Transverse colon (tissue), 4 donors: ENCODE data around the gene ARHGEF4. TPM values are rescaled to one million over a fixed set of nuclear protein-coding genes. Genes with fewer than 3 reads are reported as not detected.

Experiments
- DNase-seq: peaks from one replicate; pipeline ENCODE4 v3.0.0-alpha.2; 2019
- H3K27ac ChIP-seq, 4 donors: fragments of 200-600 bp; sonication (generic); 2 replicates each; pipeline ENCODE4 v1.5.1; 2016 to 2018; ENCODE audit warnings: inconsistent platforms in 4 of 4
- H3K27me3 ChIP-seq: fragments of 200-600 bp; sonication (generic); 2 replicates; pipeline ENCODE4 v1.5.1; 2017; ENCODE audit warnings: inconsistent platforms
- H3K36me3 ChIP-seq, 4 donors: fragments of 200-600 bp; sonication (generic); 2 replicates each; pipeline ENCODE4 v1.5.1; 2017 to 2019; ENCODE audit warnings: inconsistent platforms in 4 of 4
- H3K4me1 ChIP-seq, 4 donors: fragments of 200-600 bp; sonication (generic); 2 replicates each; pipeline ENCODE4 v1.5.1; 2017 to 2020; ENCODE audit warnings: inconsistent platforms in 4 of 4
- H3K4me3 ChIP-seq, 4 donors: fragments of 200-600 bp; sonication (generic); 1 replicate in 1 of 4; 2 replicates in 3 of 4; pipeline versions ENCODE4 v1.5.1 to v1.6.1; 2017 to 2019; ENCODE audit warnings: inconsistent platforms in 4 of 4
- H3K9me3 ChIP-seq, 2 donors: fragments of 200-600 bp; sonication (generic); 2 replicates each; pipeline ENCODE4 v1.5.1; 2017 to 2019; ENCODE audit warnings: inconsistent platforms in 2 of 2
- CTCF ChIP-seq, 5 experiments: fragments of 200-600 bp in 3 of 5; fragments of 450-650 bp in 2 of 5; sonication (generic) in 3 of 5; IDR thresholded peaks; 1 replicate in 2 of 5; 2 replicates in 3 of 5; pipeline ENCODE4 v1.5.1; 2016 to 2017; ENCODE audit warnings: antibody characterized with exemption in 5 of 5, inconsistent platforms in 3 of 5, mild to moderate bottlenecking in 2 of 5, moderate library complexity in 1 of 5
- EP300 ChIP-seq: sonication (generic); formaldehyde crosslinking; IDR thresholded peaks from one replicate; pipeline ENCODE4 v1.6.1; 2017; ENCODE audit warnings: antibody characterized with exemption, low read depth
- POLR2A ChIP-seq: fragments of 450-650 bp; IDR thresholded peaks from one replicate; pipeline ENCODE4 v1.6.1; 2016; ENCODE audit warnings: antibody characterized with exemption, mild to moderate bottlenecking, moderate library complexity
- POLR2AphosphoS5 ChIP-seq, 3 donors: sonication (generic); formaldehyde crosslinking; IDR thresholded peaks; one replicate each; pipeline ENCODE4 v1.6.1; 2016; ENCODE audit warnings: antibody characterized with exemption in 3 of 3
- WGBS, 2 donors: methylation state at CpG; one replicate each; pipeline ENCODE4 v1.1.5; 2018; ENCODE audit warnings: low coverage in 1 of 2; 5-methylcytosine and 5-hydroxymethylcytosine counted together
- in situ Hi-C, 4 donors: fragments of 200-750 bp; cut with MboI; loops; one replicate each; pipeline versions ENCODE4 v1.15.0 to v1.15.1; 2017; ENCODE audit warnings: low sequenced_read_pairs in 3 of 4, low pct_ligation_motif_present in 1 of 4, low pct_unique_long_range_greater_than_20kb in 1 of 4
- intact Hi-C: fragments of 100-400 bp; cut with DNase I; formaldehyde crosslinking; loops from one replicate; pipeline ENCODE4 v1.15.1; 2023; ENCODE audit warnings: low total_unique reads
- total RNA-seq, 4 donors: library from RNA; depleted of rRNA; stranded (reverse); fragments of >200 nt; gene quantifications; one replicate each; pipeline ENCODE4 v1.1.0, GENCODE V29; 2016

The ARHGEF4 gene
- total RNA-seq, 4 donors from 2014 or later = 1.2 to 16.8 (median 1.7) TPM

GRCh38 chr2:130884503-130884902, 47.8 kb downstream of the ARHGEF4 start:
- Histone ChIP-seq H3K27ac (no peak overlapping the region), H3K4me3 (no peak overlapping the region), H3K27me3 (peaks cover 4% of the 10 kb centered on the region), H3K36me3 (no peaks in the 10 kb centered on the region), H3K4me1 (no peaks in the 10 kb centered on the region), H3K9me3 (no peaks in the 10 kb centered on the region)
- 59 to 73% methylated on average over 5 to 7 of the region's 7 CpGs for WGBS, 2 donors
- TF ChIP-seq CTCF (IDR thresholded peaks at IDR 0.05) (no peak), POLR2AphosphoS5 (IDR thresholded peaks at IDR 0.05) (no peak), EP300 (no peak), POLR2A (no peak)
- intact Hi-C loops (no loop called here), in situ Hi-C loops (no loop called here)
- DNase-seq = no peak

GRCh38 chr2:130887643-130888042, 50.9 kb downstream of the ARHGEF4 start:
- in situ Hi-C loops = no loop called here
- DNase-seq = no peak
- Histone ChIP-seq H3K4me1 (no peaks in the 10 kb centered on the region), H3K27me3 (peaks cover 4% of the 10 kb centered on the region), H3K4me3 (no peak overlapping the region), H3K36me3 (no peaks in the 10 kb centered on the region), H3K27ac (no peak overlapping the region), H3K9me3 (no peaks in the 10 kb centered on the region)
- TF ChIP-seq EP300 (no peak), POLR2AphosphoS5 (IDR thresholded peaks at IDR 0.05) (no peak), CTCF (IDR thresholded peaks at IDR 0.05) (no peak), POLR2A (no peak)
- 89% methylated on average over 6 of the region's 6 CpGs; no CpG with 5 or more reads in 1 of the 2 donors for WGBS, 2 donors
- intact Hi-C loops = no loop called here

GRCh38 chr2:130890941-130891669, 54.4 kb downstream of the ARHGEF4 start:
- TF ChIP-seq CTCF (IDR thresholded peaks at IDR 0.05) (no peak), POLR2A (no peak), POLR2AphosphoS5 (IDR thresholded peaks at IDR 0.05) (no peak), EP300 (no peak)
- H3K9me3 ChIP-seq = no peaks in the 10 kb centered on the region
- no peak overlapping the region for H3K27ac ChIP-seq
- intact Hi-C loops = no loop called here
- 85% methylated on average over 5 of the region's 5 CpGs; no CpG with 5 or more reads in 1 of the 2 donors for WGBS, 2 donors
- H3K4me3 ChIP-seq = no peak overlapping the region
- H3K4me1 ChIP-seq = no peaks in the 10 kb centered on the region
- no peak for DNase-seq
- in situ Hi-C loops = no loop called here
- H3K27me3 ChIP-seq = peaks cover 4% of the 10 kb centered on the region
- H3K36me3 ChIP-seq = no peaks in the 10 kb centered on the region

- no peak for DNase-seq
- in situ Hi-C loops = no loop called here
- WGBS, 2 donors = 75% methylated on average over 4 of the region's 4 CpGs; no CpG with 5 or more reads in 1 of the 2 donors
Measured at GRCh38 chr2:130891966-130892365, 55.3 kb downstream of the ARHGEF4 start.

More at GRCh38 chr2:130891966-130892365, 55.3 kb downstream of the ARHGEF4 start:
- no peaks in the 10 kb centered on the region for H3K4me1 ChIP-seq
- H3K36me3 ChIP-seq = no peaks in the 10 kb centered on the region
- no peak overlapping the region for H3K27ac ChIP-seq
- H3K27me3 ChIP-seq = peaks cover 4% of the 10 kb centered on the region
- H3K4me3 ChIP-seq = no peak overlapping the region
- TF ChIP-seq CTCF (IDR thresholded peaks at IDR 0.05) (no peak), POLR2AphosphoS5 (IDR thresholded peaks at IDR 0.05) (no peak), POLR2A (no peak)
- no peaks in the 10 kb centered on the region for H3K9me3 ChIP-seq
- intact Hi-C loops = no loop called here
